HG02678 (cell line): ENCODE data around the gene MRS2.
"Not testable (repeated sequence)": the region's sequence is repeated elsewhere in the genome, so short reads cannot be mapped to it uniquely, and the experiment has no call there.

Source experiments
- ATAC-seq: cut with Tn5 transposase; IDR thresholded peaks from one replicate; pipeline ENCODE4 v1.9.1; 2021; ENCODE audit warnings: mild to moderate bottlenecking, moderate library complexity; ENCODE audit not compliant: unreplicated experiment

Gene MRS2

DNA sequence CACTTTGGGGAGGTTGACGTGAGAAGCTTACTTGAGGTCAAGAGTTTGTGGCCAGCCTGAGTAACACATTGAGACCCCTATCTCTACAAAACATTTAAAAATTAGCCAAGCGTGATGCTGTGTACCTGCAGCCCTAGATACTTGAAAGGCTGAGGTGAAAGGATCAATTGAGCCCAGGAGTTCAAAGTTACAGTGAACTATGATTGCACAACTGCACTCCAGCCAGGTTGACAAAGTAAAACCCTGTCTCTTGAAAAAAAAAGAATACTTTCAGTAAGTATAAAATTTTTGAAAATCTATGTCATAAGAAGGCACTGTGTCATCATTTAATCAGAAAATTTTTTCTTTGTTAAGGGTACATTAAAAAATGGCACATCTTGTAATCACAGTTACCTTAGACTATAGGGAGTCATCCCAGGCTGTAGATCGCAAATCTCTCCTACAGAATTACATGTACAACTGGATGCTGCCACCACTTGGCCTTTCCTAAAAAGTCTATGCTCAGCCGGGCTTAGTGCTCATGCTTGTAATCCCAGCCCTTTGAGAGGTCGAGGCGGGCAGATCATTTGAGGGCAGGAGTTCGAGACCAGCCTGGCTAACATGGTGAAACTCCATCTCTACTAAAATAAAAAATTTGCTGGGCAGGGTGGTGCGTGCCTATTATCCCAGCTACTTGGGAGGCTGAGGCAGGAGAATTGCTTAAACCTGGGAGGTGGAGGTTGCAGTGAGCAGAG, 17.0 kb upstream of the MRS2 start:
- peak; percentile 69 for ATAC-seq

DNA sequence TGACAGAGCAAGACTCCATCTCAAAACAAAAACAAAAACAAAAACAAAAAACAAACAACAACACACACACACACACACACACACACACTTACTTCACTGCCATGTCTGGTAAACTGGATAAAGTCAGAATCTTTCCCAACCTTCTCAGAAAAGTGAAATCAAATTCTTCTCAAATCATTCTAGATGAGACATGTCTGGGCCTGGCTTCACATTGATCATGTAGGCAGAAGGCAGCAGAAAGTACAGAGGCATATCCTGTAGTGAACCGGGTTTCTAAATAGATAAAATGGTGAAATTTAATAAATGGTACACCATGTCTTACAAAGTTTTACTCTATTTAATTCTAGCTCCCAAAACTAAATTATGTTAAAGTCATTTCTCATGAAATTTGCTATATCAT, 14.9 kb upstream of the MRS2 start:
- no peak for ATAC-seq

DNA sequence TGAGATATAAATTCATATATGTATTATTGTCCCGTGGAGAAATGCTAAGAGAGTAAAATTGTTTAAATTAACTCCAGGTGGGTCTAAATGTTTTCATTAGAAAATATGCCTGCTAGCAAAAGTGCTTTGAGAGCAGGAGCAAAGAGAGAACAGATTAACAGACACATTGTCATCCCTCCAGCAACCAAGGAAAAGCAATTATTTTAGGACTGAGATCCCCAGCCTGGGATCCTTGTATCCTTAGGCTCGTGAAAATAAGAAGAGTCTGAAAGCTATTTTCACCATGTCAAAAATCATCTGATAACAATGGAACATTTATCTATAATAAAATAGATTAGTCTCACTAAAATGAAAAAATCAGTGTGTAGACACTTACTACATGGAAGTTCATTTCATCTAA, 11.5 kb upstream of the MRS2 start:
- no peak for ATAC-seq

DNA sequence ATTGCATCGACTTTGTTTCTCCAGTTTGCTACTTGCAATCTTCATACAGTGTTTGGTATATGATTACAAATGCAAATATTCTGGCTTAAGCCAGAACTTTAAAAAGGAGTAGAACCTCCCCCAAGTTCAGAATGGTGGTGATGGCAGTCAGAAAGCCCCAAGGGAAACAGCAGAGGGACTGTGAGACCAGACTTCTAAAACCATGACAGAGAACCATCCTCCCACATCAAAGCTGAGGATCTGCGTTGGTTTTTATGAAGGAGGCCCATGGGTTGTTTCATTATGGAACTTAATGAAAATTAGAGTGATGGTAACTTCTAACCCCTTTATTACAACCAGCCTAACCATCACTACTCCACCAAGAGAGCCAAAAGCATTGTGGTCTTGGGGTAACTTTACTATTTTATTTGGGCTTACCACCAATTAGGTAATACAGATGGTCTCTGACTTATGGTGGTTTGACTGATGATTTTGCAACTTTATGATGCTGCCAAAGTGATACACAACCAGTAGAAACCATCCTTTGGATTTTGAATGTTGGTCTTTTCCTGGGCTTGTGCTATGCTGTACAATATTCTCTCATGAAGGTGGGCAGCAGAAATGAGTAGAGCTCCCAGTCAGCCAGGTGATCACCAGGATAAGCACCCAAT, 10.9 kb upstream of the MRS2 start:
- ATAC-seq = peak; percentile 96

DNA sequence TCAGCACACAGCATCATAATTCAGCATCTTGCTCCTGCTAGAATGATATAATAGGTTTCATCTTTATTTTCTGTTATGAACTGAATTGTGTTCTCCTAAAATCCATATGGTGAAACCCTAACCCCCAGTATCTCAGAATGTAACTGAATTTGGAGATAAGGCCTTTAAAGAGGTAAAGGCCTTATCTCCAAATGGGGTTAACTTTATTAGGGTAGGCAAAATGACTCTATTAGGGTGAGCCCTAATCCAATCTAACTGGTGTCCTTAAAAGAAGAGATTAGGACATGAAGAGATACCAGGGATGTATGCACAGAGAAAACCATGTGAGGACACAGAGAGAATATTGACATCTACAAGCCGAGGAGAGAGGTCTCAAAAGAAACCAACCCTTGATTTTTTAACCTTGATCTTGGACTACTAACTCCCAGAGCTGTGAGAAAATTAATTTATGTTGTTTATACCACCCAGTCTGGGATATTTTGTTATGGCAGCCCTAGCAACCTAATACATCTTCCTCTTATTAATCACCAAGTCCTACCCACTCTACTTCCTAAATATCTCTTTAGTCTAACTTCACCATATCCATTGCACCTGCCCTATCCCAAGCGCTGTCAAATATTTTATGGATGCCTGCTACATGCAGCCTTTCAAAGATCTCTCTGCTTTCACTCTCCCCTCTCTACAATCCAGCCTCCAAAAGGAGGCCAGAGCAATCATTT, 8.5 kb upstream of the MRS2 start:
- ATAC-seq = no peak

DNA sequence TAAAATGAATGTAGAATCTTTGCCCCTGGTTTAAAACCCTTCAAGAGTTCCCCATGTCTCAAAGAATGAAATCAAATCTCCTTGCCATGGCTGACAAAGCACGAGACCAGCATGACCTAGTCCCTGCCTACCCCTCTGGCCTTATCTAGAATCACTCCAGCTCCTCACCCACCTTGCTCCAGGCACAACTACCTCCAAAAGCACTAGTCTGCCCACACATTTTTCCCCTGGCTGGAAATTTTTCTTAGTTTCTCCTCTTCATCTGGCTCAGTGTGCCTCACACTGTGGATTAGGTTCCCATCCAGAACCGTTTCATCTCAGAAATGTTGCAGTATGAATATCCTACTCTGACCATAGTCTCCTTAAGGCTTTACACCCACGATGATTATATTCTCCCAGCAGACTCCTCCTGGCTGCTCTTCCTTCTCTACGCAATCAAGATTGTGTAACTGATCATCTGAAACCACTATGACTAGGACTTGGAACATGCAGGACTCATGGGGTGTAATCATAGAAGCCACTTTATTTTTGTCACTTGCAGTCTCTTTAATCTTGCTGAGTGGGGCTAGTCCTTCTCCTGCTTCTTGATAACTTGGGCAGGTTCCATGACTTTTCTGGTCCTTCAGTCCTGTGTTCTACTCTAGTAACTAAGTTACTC, 7.8 kb upstream of the MRS2 start:
- no peak for ATAC-seq

DNA sequence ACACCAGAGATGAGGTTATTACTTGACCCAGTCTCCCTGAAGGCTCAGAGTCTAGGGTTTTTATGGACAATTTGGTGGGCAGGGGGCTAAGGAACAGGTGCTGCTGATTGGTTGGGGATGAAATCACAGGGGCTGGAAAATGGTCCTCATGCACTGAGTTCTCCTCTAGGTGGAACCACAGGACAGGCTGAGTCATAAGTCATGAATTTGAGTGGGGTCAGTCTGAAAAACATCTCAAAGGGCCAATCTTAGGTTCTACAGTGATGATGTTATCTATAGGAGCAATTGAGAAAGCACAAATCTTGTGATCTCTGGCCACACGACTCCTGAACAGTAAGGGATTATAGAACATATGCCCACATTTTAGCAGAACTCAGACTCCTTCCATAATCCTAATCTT, 5.9 kb upstream of the MRS2 start:
- no peak for ATAC-seq

DNA sequence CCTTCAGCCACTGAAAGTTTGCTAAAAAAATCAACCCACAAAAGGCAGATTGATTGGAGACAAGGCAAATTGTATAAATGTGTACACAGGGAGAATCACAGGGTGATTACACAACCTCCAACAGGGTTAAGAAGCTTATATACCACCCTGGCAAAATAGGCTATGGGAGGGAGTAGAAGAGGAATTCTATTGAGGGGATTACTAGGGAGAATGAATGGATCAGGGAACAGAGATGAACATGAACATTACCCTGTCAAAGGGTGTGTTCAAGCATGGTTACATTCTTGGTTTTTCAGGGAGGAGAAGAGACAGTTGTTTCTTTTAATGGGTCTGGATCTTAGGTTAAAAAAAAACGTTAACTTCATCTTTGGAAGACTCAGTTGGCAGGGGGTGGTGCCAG, 5.1 kb upstream of the MRS2 start:
- ATAC-seq = no peak

DNA sequence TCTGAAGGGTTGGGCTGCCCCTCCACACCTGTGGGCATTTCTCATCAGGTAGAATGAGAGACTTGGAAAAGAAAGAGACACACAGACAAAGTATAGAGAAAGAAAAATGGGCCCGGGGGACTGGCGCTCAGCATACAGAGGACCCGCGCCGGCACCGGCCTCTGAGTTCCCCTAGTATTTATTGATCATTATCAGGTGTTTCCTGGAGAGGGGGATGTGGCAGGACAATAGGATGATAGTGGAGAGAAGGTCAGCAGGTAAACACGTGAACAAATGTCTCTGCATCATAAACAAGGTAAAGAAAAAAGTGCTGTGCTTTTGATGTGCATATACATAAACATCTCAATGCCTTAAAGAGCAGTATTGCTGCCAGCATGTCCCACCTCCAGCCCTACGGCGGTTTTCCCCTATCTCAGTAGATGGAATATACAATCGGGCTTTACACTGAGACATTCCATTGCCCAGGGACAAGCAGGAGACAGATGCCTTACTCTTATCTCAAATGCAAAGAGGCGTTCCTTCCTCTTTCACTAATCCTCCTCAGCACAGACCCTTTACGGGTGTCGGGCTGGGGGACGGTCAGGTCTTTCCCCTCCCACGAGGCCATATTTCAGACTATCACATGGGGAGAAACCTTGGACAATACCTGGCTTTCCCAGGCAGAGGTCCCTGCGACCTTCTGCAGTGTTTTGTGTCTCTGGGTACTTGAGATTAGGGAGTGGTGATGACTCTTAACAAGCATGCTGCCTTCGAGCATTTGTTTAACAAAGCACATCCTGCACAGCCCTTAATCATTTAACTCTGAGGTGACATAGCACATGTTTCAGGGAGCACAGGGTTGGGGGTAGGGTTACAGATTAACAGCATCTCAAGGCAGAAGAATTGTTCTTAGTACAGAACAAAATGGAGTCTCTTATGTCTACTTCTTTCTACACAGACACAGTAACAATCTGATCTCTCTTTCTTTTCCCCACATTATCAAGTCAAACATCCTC, 2.4 kb upstream of the MRS2 start:
- not testable (repeated sequence) for ATAC-seq

DNA sequence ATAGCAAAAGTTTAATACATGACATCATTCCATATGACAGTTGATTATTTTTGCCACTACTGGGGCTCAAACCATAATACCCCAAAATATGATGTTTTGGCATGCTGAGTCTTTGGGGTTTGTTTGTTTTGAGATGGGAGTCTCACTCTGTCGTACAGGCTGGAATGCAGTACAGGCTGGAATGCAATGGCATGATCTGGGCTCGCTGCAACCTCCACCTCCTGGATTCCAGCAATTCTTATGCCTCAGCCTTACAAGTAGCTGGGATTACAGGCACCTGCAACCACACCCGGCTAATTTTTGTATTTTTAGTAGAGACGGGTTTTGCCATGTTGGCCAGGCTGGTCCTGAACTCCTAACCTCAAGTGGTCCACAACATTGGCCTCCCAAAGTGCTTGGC, 1.3 kb upstream of the MRS2 start:
- ATAC-seq = no peak

DNA sequence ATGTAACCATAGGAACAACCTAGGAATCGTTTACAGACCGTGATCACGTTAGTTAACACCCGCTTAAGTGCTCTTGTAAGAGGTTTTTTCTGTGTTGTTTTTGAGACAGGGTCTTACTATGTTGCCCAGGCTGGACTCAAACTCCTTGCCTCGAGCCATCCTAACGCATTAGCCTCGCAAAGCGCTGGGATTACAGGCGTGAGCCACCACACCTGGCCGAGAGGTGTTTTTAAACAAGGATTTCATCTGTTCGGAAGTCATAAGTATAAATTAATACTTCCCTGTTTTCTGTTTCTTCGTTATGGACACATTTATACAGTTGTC, 727 bp downstream of the MRS2 start:
- no peak for ATAC-seq

DNA sequence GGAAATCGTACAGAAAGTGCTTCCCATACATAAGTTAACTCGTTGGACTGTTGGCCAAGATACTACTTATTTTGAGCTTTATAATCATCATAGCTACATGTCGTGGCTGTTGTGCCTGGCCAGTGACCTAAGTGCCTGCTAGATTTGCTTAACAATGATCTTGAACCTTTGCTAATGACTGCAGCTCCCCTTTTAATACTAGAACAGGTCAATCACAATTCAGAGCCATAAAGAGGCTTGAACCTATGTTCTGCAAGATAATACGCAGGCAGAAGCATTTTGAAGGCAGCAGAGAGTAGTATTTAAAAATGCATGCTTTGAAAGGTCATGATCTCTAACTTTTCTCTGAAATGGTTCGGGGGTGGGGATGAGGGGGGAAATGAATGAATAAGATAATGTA, 2.5 kb downstream of the MRS2 start:
- no peak for ATAC-seq

DNA sequence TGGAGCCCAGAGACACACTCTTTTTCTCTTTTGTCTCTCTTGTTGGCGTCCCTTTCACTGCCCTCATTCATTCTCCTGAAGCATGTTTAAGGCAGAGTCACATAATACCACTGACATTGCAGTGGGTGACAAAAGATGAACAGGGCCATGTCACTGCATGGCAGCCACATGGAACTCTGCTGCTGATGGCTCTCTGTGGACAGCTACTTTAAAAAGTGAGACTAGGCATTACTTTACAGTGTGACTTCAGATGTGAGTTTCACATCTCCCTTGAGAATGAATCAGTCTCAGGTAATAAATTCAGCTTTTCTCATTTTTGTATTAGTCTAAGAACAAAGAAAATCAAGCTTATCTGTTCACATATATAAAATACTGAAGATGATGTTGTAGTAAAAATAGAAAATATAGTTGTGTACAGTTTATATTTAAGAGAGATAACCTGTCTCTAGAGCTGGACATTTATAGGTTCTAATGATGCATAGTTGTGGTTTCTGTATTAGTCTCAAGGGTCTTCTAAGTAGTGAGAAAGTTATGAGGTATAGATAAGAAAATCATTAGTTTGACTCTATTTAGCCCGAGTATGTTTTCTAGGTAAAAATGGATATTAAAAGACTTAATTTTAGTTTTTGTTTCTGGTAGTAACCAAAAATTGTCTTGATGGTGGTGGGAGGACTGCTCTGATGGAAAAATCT, 6.1 kb downstream of the MRS2 start:
- peak; percentile 90 for ATAC-seq

DNA sequence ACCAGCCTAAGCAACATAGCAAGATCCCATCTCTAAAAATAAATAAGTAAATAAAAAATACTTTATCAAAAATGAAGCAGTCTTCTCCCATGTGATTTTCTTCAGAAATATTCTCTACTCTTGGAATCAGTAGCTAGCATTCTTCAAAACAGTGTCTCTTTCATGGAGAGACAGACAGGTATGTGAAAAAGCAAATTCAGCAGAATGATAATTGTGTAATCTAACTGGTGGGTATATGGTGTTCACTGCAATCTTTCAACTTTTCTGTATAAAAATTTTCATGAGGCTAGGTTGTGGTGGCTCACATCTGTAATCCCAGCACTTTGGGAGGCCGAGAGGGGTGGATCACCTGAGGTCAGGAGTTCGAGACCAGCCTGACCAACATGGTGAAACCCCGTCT, 7.9 kb downstream of the MRS2 start:
- no peak for ATAC-seq

DNA sequence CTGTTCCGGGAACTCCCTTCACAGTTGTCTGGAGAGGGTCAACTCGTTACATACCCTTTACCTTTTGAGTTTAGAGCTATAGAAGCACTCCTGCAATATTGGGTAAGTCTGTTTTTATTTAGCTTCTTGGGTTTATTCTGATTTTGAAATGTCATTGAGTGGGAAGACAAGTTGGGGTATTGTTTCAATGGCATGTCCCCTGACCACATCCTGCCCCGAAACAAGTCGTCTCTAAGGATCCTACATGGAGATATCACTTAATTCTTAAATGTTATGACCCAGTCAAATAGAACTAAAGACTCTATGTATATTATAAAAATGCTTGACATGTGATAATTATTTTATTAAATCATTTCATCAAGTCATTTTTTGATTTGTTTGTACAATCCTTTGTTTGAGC, 9.6 kb downstream of the MRS2 start:
- no peak for ATAC-seq

DNA sequence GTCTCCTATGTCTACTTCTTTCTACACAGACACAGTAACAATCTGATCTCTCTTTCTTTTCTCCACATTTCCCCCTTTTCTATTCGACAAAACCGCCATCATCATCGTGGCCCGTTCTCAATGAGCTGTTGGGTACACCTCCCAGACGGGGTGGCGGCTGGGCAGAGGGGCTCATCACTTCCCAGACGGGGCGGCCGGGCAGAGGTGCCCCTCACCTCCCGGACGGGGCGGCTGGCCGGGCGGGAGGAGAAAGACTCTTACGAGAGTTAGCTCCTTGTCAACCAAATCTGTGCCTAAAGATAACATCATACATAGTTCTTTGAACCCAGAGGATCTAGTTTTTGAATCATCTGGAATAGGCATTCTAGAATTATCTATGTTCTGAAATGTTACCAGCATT, 11.8 kb downstream of the MRS2 start:
- not testable (repeated sequence) for ATAC-seq

DNA sequence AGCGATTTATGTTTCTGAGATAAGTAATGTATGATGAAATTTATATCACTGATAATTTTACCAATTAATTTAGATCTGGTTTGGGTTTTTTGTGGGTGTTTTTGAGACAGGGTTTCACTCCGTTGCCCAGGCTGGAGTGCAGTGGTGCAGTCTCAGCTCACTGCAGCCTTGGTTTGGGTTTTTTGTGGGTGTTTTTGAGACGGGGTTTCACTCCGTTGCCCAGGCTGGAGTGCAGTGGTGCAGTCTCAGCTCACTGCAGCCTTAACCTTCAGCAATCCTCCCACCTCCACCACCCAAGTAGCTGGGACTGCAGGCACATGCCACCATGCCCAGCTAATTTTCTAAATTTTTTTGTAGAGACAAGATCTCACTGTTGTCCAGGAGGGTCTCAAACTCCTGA, 13.0 kb downstream of the MRS2 start:
- ATAC-seq = peak; percentile 72

DNA sequence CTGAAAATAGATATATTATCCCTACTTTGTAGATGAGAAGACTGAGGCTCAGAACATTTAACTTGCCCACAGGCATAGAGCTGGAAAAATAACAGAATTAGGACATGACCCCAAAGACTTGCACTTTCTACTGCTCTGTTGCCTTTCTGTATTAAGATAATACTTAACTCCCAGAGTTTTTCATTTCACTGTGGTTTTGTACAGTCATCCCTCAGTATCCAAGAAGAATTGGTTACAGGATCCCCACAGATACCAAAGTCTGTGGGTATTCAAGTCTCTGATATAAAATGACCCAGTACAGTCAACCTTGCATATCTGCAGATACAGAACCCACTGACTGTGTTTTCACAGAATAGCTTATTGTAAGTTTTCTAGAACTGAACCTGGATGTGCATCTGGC, 16.8 kb downstream of the MRS2 start:
- no peak for ATAC-seq

DNA sequence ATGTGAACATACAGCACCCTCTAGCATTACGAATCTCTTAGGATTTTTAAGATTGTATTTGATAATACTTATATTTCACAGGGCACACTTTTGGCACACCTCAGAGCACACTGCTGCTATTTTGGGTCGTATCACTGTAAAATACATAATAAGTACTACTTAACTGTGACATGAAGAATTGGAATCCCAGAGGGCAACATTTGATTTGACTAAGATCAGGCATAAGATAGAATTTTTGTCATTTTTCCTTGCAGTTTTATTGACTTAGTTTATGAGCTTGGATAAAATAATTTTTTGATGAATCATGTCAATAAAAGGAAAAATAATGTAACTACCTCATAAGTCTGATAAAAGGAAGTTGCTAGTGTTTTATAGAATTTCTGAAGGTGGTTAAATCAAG, 22.4 kb downstream of the MRS2 start:
- no peak for ATAC-seq
